Astrocyte (in vitro differentiated cells and primary cell): Measurements from ENCODE around the gene ZNF488.

Experiments used
- EZH2 ChIP-seq: IDR thresholded peaks from 2 replicates; pipeline ENCODE4 v1.6.1; 2012; ENCODE audit warnings: mild to moderate bottlenecking, low read length, inconsistent platforms; ENCODE audit not compliant: insufficient read depth
- TF ChIP-seq, protein P1 (sequence below): IDR thresholded peaks from 2 replicates; pipeline ENCODE4 v1.5.1; 2011; ENCODE audit warnings: low read depth, mild to moderate bottlenecking, inconsistent platforms, low read length, moderate library complexity; ENCODE audit not compliant: insufficient read depth

DNA sequence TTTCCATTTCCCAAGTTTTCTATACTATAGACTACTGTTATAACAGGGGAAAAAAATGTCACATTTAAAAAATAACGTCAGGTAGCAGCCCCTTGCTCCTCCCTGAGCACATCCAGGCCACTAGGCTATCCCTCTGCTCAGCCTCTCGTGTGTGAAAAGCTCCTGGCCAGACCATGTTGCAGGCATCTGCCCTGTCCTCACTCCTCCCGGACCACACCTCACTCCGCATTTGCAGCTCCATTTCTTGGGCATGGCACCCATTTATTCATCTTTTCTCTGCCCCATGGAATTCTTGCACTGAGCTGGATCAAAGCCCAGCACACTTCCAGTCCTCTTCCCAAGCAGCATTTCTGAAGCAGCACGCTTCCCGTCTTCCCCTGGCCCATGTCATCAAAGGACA, 63.3 kb downstream of the ZNF488 start:
- TF ChIP-seq, protein P1, sequence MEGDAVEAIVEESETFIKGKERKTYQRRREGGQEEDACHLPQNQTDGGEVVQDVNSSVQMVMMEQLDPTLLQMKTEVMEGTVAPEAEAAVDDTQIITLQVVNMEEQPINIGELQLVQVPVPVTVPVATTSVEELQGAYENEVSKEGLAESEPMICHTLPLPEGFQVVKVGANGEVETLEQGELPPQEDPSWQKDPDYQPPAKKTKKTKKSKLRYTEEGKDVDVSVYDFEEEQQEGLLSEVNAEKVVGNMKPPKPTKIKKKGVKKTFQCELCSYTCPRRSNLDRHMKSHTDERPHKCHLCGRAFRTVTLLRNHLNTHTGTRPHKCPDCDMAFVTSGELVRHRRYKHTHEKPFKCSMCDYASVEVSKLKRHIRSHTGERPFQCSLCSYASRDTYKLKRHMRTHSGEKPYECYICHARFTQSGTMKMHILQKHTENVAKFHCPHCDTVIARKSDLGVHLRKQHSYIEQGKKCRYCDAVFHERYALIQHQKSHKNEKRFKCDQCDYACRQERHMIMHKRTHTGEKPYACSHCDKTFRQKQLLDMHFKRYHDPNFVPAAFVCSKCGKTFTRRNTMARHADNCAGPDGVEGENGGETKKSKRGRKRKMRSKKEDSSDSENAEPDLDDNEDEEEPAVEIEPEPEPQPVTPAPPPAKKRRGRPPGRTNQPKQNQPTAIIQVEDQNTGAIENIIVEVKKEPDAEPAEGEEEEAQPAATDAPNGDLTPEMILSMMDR, result no peak
- no peak for TF ChIP-seq EZH2
